HepG2 (cell line): Measurements from ENCODE around the gene PGAP3. TPM values are rescaled to one million over a fixed set of nuclear protein-coding genes. Genes with fewer than 3 reads are reported as not detected.

Experiments
- GZF1 ChIP-seq: sonication (generic); formaldehyde crosslinking; IDR thresholded peaks from 2 replicates; pipeline ENCODE4 v1.5.1; 2020; ENCODE audit warnings: mild to moderate bottlenecking, missing genetic modification reagents
- KLF12 ChIP-seq: sonication (generic); formaldehyde crosslinking; IDR thresholded peaks from 2 replicates; pipeline ENCODE4 v1.4.0; 2020; ENCODE audit warnings: missing genetic modification reagents, borderline replicate concordance
- MAF1 ChIP-seq: sonication (generic); formaldehyde crosslinking; IDR thresholded peaks from 2 replicates; pipeline ENCODE4 v1.5.0; 2020; ENCODE audit warnings: missing genetic modification reagents, borderline replicate concordance
- RELA ChIP-seq: sonication (generic); formaldehyde crosslinking; IDR thresholded peaks from 2 replicates; pipeline ENCODE4 v1.4.0; 2020; ENCODE audit warnings: missing genetic modification reagents
- RFXAP ChIP-seq: sonication (generic); formaldehyde crosslinking; IDR thresholded peaks from 2 replicates; pipeline ENCODE4 v1.4.0; 2020; ENCODE audit warnings: missing genetic modification reagents, borderline replicate concordance
- SIN3B ChIP-seq: fragments of 150-350 bp; IDR thresholded peaks from 2 replicates; pipeline ENCODE4 v1.6.1; 2014; ENCODE audit warnings: low read length
- TAF15 ChIP-seq: fragments of 200-400 bp; formaldehyde crosslinking; IDR thresholded peaks from one replicate; pipeline ENCODE4 v1.6.1; 2018; ENCODE audit warnings: mild to moderate bottlenecking, low read depth, low read length; ENCODE audit not compliant: poor library complexity, severe bottlenecking
- ZBTB1 ChIP-seq: sonication (generic); formaldehyde crosslinking; IDR thresholded peaks from 2 replicates; pipeline ENCODE4 v1.4.0; 2020; ENCODE audit warnings: missing genetic modification reagents, borderline replicate concordance
- ZBTB7A ChIP-seq: sonication (generic); formaldehyde crosslinking; IDR thresholded peaks from 2 replicates; pipeline ENCODE4 v1.8.0; 2022; ENCODE audit warnings: mild to moderate bottlenecking, missing genetic modification reagents
- ZBTB8A ChIP-seq: sonication (generic); formaldehyde crosslinking; IDR thresholded peaks from 2 replicates; pipeline ENCODE4 v1.4.0; 2020; ENCODE audit warnings: mild to moderate bottlenecking, low read depth, missing genetic modification reagents, borderline replicate concordance
- ZKSCAN1 ChIP-seq: fragments of 150-350 bp; IDR thresholded peaks from 2 replicates; pipeline ENCODE4 v1.6.1; 2014; ENCODE audit warnings: low read length
- ZNF253 ChIP-seq: sonication (generic); formaldehyde crosslinking; IDR thresholded peaks from 2 replicates; pipeline ENCODE4 v1.8.0; 2022; ENCODE audit warnings: mild to moderate bottlenecking, missing genetic modification reagents, borderline replicate concordance
- ZNF431 ChIP-seq: sonication (generic); formaldehyde crosslinking; IDR thresholded peaks from 2 replicates; pipeline ENCODE4 v1.9.0; 2022; ENCODE audit warnings: missing genetic modification reagents, low read depth, mild to moderate bottlenecking, borderline replicate concordance
- ZNF629 ChIP-seq: sonication (generic); formaldehyde crosslinking; conservative IDR thresholded peaks from 2 replicates; pipeline ENCODE4 v1.5.0; 2020; ENCODE audit warnings: missing genetic modification reagents
- ZNF83 ChIP-seq: sonication (generic); formaldehyde crosslinking; IDR thresholded peaks from 2 replicates; pipeline ENCODE4 v1.4.0; 2020; ENCODE audit warnings: missing genetic modification reagents, mild to moderate bottlenecking, borderline replicate concordance
- polyA plus RNA-seq, 8 experiments: library from polyadenylated mRNA; depleted of rRNA in 3 of 8; stranded (reverse) in 7 of 8; unstranded in 1 of 8; fragments of >200 nt; fragmentation: Illumina TruSeq in 4 of 8; extraction: Trizol in 4 of 8; gene quantifications; 2 replicates each; pipeline versions ENCODE4 v1.2.1 to v1.2.3, GENCODE V29; 2011 to 2016; ENCODE audit warnings: low read depth in 4 of 8, missing spikeins in 1 of 8, mixed read lengths in 1 of 8; ENCODE audit not compliant: insufficient read depth in 1 of 8
- total RNA-seq, 5 experiments: library from RNA; depleted of rRNA; stranded (reverse); fragments of >200 nt; fragmentation: Illumina TruSeq; extraction: Trizol; gene quantifications; 2 replicates each; pipeline ENCODE4 v1.2.3, GENCODE V29; 2016; ENCODE audit warnings: low read depth in 1 of 5
- TF ChIP-seq, protein P1 (sequence below), 2 experiments: fragments of 450-650 bp in 1 of 2; sonication (generic) in 1 of 2; formaldehyde crosslinking in 1 of 2; IDR thresholded peaks; 2 replicates each; pipeline versions ENCODE4 v1.6.1 to v1.8.0; 2016 to 2022; ENCODE audit warnings: antibody characterized with exemption in 1 of 2, mild to moderate bottlenecking in 1 of 2, missing genetic modification reagents in 1 of 2
- TF ChIP-seq, protein P2 (sequence below): sonication (generic); formaldehyde crosslinking; IDR thresholded peaks from 2 replicates; pipeline ENCODE4 v1.9.0; 2022; ENCODE audit warnings: low read depth, missing genetic modification reagents

The PGAP3 gene
- total and polyA plus RNA-seq, 2 of the 13 experiments (the other 11 are each of a cell fraction or from before 2014, with no cell fraction given) = 11.9 to 14.6 TPM

- TF ChIP-seq, protein P1, sequence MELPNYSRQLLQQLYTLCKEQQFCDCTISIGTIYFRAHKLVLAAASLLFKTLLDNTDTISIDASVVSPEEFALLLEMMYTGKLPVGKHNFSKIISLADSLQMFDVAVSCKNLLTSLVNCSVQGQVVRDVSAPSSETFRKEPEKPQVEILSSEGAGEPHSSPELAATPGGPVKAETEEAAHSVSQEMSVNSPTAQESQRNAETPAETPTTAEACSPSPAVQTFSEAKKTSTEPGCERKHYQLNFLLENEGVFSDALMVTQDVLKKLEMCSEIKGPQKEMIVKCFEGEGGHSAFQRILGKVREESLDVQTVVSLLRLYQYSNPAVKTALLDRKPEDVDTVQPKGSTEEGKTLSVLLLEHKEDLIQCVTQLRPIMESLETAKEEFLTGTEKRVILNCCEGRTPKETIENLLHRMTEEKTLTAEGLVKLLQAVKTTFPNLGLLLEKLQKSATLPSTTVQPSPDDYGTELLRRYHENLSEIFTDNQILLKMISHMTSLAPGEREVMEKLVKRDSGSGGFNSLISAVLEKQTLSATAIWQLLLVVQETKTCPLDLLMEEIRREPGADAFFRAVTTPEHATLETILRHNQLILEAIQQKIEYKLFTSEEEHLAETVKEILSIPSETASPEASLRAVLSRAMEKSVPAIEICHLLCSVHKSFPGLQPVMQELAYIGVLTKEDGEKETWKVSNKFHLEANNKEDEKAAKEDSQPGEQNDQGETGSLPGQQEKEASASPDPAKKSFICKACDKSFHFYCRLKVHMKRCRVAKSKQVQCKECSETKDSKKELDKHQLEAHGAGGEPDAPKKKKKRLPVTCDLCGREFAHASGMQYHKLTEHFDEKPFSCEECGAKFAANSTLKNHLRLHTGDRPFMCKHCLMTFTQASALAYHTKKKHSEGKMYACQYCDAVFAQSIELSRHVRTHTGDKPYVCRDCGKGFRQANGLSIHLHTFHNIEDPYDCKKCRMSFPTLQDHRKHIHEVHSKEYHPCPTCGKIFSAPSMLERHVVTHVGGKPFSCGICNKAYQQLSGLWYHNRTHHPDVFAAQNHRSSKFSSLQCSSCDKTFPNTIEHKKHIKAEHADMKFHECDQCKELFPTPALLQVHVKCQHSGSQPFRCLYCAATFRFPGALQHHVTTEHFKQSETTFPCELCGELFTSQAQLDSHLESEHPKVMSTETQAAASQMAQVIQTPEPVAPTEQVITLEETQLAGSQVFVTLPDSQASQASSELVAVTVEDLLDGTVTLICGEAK (IDR thresholded peaks at IDR 0.05) = no peak
- TF ChIP-seq, protein P1 (CRISPR knock-in tag; IDR thresholded peaks at IDR 0.05) = 0 out of 2 replicates have a peak, but pooled peaks have one; percentile 31
- TF ChIP-seq RELA (CRISPR knock-in tag) = no peak
- TF ChIP-seq ZNF83 = 0 out of 2 replicates have a peak, but pooled peaks have one; percentile 8
- TF ChIP-seq TAF15 = no peak
- TF ChIP-seq ZBTB7A (CRISPR knock-in tag) = peak; percentile 60; the same call in 1 of the 2 replicates
- TF ChIP-seq ZKSCAN1 = no peak
- TF ChIP-seq SIN3B = no peak
- TF ChIP-seq MAF1 = no peak
- no peak for TF ChIP-seq ZNF431
- peak; percentile 64; the same call in 1 of the 2 replicates for TF ChIP-seq RFXAP
- TF ChIP-seq GZF1 (CRISPR knock-in tag) = no peak
- TF ChIP-seq ZNF629 (CRISPR knock-in tag) = peak; percentile 97
- no peak for TF ChIP-seq ZNF253 (CRISPR knock-in tag)
- TF ChIP-seq, protein P2, sequence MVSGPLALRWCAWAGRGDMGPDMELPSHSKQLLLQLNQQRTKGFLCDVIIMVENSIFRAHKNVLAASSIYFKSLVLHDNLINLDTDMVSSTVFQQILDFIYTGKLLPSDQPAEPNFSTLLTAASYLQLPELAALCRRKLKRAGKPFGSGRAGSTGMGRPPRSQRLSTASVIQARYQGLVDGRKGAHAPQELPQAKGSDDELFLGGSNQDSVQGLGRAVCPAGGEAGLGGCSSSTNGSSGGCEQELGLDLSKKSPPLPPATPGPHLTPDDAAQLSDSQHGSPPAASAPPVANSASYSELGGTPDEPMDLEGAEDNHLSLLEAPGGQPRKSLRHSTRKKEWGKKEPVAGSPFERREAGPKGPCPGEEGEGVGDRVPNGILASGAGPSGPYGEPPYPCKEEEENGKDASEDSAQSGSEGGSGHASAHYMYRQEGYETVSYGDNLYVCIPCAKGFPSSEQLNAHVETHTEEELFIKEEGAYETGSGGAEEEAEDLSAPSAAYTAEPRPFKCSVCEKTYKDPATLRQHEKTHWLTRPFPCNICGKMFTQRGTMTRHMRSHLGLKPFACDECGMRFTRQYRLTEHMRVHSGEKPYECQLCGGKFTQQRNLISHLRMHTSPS (CRISPR knock-in tag) = no peak
- no peak for TF ChIP-seq ZBTB1 (CRISPR knock-in tag)
- no peak for TF ChIP-seq ZBTB8A (CRISPR knock-in tag)
- TF ChIP-seq KLF12 (CRISPR knock-in tag) = no peak
Observed at GRCh38 chr17:39653662-39654331, 34.1 kb downstream of the PGAP3 start (continued).
